Measurements from ENCODE around the gene SCAPER. TPM values are rescaled to one million over a fixed set of nuclear protein-coding genes. Genes with fewer than 3 reads are reported as not detected.

Gene SCAPER
- total and polyA plus RNA-seq, 11 donors = 6.7 to 53.9 (median 38.3) TPM

DNA sequence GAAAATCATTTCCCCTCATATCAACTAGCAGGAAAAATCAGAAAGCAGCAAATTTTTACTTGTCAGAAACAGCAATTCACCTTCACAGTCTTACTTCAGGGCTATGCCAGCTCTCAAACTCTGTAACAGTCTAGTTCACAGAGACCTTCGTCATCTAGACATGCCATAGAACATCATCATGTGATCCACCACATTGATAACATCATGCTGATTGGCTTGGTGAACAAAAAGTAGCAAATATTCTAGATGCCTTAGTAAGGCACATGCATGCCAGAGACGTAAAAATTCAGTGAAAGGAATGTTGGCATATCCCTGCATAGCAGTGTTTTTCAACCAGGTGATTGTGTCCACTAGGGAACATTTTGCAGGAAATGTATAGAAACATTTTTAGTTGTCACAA lies 8.6 kb upstream of the SCAPER start:
- DNase-seq = no peak
- 73 to 81% (median 79%) methylated on average over 2 of the region's 2 CpGs for WGBS, 4 donors
- intact Hi-C loops (cut with DNase I) = no loop called here

DNA sequence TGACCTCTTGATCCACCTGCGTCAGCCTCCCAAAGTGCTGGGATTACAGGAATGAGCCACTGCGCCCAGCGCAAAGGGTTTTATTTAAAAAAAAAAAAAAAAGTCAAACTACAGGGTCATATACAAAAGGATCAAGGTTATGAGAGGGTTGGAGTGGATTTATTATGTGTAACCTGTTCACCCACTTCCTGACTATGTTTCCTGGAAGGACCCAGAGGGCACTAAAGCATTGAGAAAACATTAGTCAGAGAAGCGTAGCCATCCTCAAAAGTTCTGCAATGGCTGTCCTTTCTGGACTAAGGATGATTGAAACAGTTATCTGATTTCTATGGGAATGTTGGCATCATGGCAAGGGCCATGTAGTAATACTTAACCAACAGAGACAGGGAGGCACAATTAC lies 7.3 kb upstream of the SCAPER start:
- peaks cover 0 to 5% (median 0%) of the 10 kb centered on the region in 9 donors for H3K27me3 ChIP-seq
- WGBS, 4 donors = 90 to 95% (median 94%) methylated on average over 4 of the region's 4 CpGs
- H3K9me3 ChIP-seq = no peaks in the 10 kb centered on the region
- no peak overlapping the region for H3K4me3 ChIP-seq
- no peak for TF ChIP-seq POLR2A (IDR thresholded peaks at IDR 0.05)
- TF ChIP-seq, protein P1, sequence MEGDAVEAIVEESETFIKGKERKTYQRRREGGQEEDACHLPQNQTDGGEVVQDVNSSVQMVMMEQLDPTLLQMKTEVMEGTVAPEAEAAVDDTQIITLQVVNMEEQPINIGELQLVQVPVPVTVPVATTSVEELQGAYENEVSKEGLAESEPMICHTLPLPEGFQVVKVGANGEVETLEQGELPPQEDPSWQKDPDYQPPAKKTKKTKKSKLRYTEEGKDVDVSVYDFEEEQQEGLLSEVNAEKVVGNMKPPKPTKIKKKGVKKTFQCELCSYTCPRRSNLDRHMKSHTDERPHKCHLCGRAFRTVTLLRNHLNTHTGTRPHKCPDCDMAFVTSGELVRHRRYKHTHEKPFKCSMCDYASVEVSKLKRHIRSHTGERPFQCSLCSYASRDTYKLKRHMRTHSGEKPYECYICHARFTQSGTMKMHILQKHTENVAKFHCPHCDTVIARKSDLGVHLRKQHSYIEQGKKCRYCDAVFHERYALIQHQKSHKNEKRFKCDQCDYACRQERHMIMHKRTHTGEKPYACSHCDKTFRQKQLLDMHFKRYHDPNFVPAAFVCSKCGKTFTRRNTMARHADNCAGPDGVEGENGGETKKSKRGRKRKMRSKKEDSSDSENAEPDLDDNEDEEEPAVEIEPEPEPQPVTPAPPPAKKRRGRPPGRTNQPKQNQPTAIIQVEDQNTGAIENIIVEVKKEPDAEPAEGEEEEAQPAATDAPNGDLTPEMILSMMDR (IDR thresholded peaks at IDR 0.05) = no peak
- no peaks in the 10 kb centered on the region for H3K36me3 ChIP-seq
- no peak overlapping the region for H3K27ac ChIP-seq
- ATAC-seq = no peak
- intact Hi-C loops (cut with DNase I) = no loop called here
- H3K4me1 ChIP-seq = no peaks in the 10 kb centered on the region
- no peak for DNase-seq

More for the DNA sequence above, 8.6 kb upstream of the SCAPER start:
- H3K4me1 ChIP-seq = no peaks in the 10 kb centered on the region
- H3K4me3 ChIP-seq = no peak overlapping the region
- no peak for ATAC-seq
- TF ChIP-seq, protein P1 (IDR thresholded peaks at IDR 0.05) = no peak
- TF ChIP-seq POLR2A (IDR thresholded peaks at IDR 0.05) = no peak
- no peaks in the 10 kb centered on the region for H3K9me3 ChIP-seq
- no peaks in the 10 kb centered on the region for H3K36me3 ChIP-seq
- H3K27me3 ChIP-seq = peaks cover 0 to 5% (median 0%) of the 10 kb centered on the region in 9 donors
- no peak overlapping the region for H3K27ac ChIP-seq

DNA sequence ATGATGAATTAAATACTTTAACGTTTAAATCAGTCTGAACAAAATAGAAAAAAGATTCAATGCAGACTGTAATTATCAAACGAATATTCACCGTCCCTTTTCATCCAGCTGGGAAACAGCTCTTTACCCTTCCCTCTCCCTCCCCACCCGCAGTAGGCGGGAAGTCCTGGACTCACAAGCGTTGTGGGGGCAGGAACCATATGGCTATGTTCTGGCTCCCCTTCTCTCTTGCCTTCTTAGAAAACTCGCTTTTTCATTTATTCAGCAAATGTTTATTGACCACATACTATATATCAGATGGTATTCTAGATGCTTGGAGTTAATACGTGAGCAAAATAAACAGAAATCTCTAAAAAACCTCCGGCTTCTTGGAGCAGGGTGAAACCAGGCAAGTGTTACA lies 715 bp upstream of the SCAPER start:
- Histone ChIP-seq H3K27ac (peak overlapping the region; percentile 78 to 96 (median 91)), H3K9me3 (peaks cover 0 to 6% (median 0%) of the 10 kb centered on the region in 12 donors), H3K4me3 (peak overlapping the region; percentile 67 to 98 (median 86)), H3K4me1 (peaks cover 0 to 34% (median 23%) of the 10 kb centered on the region in 12 donors), H3K36me3 (no peaks in the 10 kb centered on the region), H3K27me3 (no peaks in the 10 kb centered on the region)
- DNase-seq (peak in 1 of 5 donors; percentile 15), ATAC-seq (peak in 1 of 4 donors; percentile 25)
- intact Hi-C loops (cut with DNase I) = loop anchor here in 1 of 10 donors (2.0 kb wide), 1 partner anchor 25 kb away; the partner anchor contains the start of gene RCN2
- no peak for TF ChIP-seq POLR2A (IDR thresholded peaks at IDR 0.05)
- TF ChIP-seq, protein P1 (IDR thresholded peaks at IDR 0.05) = no peak
- WGBS, 4 donors = 28 to 36% (median 30%) methylated on average over 9 of the region's 9 CpGs

DNA sequence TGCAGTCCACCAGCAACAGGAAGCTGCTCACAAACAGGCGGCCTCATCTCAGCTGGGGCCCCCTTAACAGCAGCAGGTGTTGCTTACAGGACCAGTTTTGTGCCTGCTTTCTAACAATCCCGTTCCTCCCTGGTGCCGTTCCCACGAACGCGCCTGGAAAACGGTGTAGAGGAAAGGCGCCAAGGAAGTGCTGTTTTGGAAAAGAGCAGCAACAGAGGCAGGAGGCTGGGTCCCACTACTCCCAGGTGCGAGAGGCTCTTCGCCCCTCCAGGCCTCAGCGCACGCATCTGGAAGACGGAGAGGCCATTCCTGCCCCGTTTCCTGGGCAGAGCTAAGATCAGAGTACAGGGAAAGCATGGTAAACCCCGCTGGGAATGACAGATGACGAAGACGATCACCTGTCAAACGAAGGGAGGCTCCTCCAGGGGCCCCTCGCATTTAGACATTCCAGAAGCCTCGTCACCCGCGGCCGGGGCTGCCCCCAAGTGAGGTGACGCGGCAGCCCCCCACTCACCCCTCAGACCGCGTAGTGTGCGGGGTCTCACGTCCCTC lies 603 bp downstream of the SCAPER start:
- ATAC-seq (peak; percentile 5 to 28 (median 26)), DNase-seq (peak in 3 of 5 donors; percentile 20 to 35 (median 31))
- H3K36me3 ChIP-seq = no peaks in the 10 kb centered on the region
- peaks cover 0 to 35% (median 23%) of the 10 kb centered on the region in 12 donors for H3K4me1 ChIP-seq
- peak overlapping the region; percentile 67 to 98 (median 86) for H3K4me3 ChIP-seq
- peaks cover 0 to 6% (median 0%) of the 10 kb centered on the region in 12 donors for H3K9me3 ChIP-seq
- intact Hi-C loops (cut with DNase I) = loop anchor here in 1 of 10 donors (2.0 kb wide), 1 partner anchor 26 kb away; the partner anchor contains the start of gene RCN2
- WGBS, 4 donors = 1 to 3% (median 2%) methylated on average over 27 to 29 of the region's 29 CpGs
- TF ChIP-seq, protein P1 (IDR thresholded peaks at IDR 0.05) = no peak
- H3K27me3 ChIP-seq = no peaks in the 10 kb centered on the region
- H3K27ac ChIP-seq = peak overlapping the region; percentile 78 to 96 (median 91)
